ENCODE results near the gene CFAP299.

DNA sequence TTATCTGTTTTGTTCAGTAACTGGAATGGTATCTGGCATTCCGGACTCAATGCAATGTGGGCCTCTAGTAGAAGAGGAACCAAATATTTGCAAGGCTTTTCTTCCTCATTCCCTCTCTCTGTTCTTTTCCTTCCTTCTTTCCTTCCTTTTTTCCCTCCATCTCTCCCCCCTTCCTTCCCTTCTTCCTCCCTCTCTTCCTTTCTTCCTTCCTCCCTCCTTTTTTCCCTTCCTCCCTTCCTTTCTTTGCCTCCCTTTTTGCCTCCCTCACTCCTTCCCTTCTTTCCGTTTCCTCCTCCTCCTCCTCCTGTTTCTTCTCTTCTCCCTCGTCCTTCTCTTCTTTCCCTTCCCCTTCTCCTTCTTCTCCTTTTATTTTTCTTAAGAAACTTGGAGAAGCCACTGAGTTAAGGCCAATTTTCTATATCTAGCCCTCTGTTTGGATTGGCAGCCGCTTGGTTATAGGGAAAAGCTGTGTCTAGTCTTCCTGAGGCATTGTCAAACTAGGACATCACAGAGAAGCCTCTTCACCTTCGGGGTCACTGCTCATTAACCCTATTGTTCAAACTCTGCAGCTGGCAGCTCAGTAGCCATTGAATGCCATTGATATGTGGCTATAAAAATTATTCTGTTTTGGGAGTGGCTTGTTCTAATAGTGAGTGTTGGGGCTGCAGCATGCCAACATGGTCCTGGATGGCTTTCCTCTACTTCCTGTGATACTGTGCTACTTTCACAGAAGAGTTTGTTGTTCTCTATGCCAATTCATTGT, 95.9 kb downstream of the CFAP299 start:
- TF ChIP-seq, protein P1, sequence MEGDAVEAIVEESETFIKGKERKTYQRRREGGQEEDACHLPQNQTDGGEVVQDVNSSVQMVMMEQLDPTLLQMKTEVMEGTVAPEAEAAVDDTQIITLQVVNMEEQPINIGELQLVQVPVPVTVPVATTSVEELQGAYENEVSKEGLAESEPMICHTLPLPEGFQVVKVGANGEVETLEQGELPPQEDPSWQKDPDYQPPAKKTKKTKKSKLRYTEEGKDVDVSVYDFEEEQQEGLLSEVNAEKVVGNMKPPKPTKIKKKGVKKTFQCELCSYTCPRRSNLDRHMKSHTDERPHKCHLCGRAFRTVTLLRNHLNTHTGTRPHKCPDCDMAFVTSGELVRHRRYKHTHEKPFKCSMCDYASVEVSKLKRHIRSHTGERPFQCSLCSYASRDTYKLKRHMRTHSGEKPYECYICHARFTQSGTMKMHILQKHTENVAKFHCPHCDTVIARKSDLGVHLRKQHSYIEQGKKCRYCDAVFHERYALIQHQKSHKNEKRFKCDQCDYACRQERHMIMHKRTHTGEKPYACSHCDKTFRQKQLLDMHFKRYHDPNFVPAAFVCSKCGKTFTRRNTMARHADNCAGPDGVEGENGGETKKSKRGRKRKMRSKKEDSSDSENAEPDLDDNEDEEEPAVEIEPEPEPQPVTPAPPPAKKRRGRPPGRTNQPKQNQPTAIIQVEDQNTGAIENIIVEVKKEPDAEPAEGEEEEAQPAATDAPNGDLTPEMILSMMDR (conservative IDR thresholded peaks at IDR 0.05; ENCODE audit: low read length) = no peak
- TF ChIP-seq EZH2phosphoT487 (IDR thresholded peaks at IDR 0.05; ENCODE audit: borderline replicate concordance, low read depth, low read length) = no peak
